ENCODE data around the gene TP53BP1.
"Not testable (repeated sequence)": the region's sequence is repeated elsewhere in the genome, so short reads cannot be mapped to it uniquely, and the experiment has no call there.

The TP53BP1 gene

GRCh38 chr15:43410572-43411214 is 82.3 kb downstream of the TP53BP1 start:
- peak; percentile 17 for DNase-seq (ENCODE audit: low spot score)

GRCh38 chr15:43408789-43409188 is 84.2 kb downstream of the TP53BP1 start:
- DNase-seq (ENCODE audit: low spot score), result no peak

GRCh38 chr15:43406808-43407207 is 86.1 kb downstream of the TP53BP1 start:
- no peak for DNase-seq (ENCODE audit: low spot score)

- DNase-seq (ENCODE audit: low spot score), result no peak
These were observed 86.8 kb downstream of the TP53BP1 start for GRCh38 chr15:43406189-43406588.

- DNase-seq (ENCODE audit: low spot score), result no peak
These were observed 88.8 kb downstream of the TP53BP1 start for GRCh38 chr15:43404130-43404529.

GRCh38 chr15:43403616-43404015 is 89.3 kb downstream of the TP53BP1 start:
- no peak for DNase-seq (ENCODE audit: low spot score)

GRCh38 chr15:43402255-43402654 is 90.7 kb downstream of the TP53BP1 start:
- DNase-seq (ENCODE audit: low spot score), result no peak

- not testable (repeated sequence) for DNase-seq (ENCODE audit: low spot score)
These were observed 99.4 kb downstream of the TP53BP1 start for GRCh38 chr15:43393592-43393991.

GRCh38 chr15:43390723-43391122 is 102.2 kb downstream of the TP53BP1 start:
- no peak for DNase-seq (ENCODE audit: low spot score)

GRCh38 chr15:43383070-43383469 is 109.9 kb downstream of the TP53BP1 start:
- DNase-seq (ENCODE audit: low spot score), result no peak

GRCh38 chr15:43382310-43382709 is 110.6 kb downstream of the TP53BP1 start:
- no peak for DNase-seq (ENCODE audit: low spot score)

- DNase-seq (ENCODE audit: low spot score), result no peak
These were observed 114.4 kb downstream of the TP53BP1 start for GRCh38 chr15:43378601-43379000.

- peak; percentile 40 for DNase-seq (ENCODE audit: low spot score)
These were observed 116.8 kb downstream of the TP53BP1 start for GRCh38 chr15:43376017-43376705.

- DNase-seq (ENCODE audit: low spot score), result peak; percentile 97
These were observed 121.7 kb downstream of the TP53BP1 start, which contains the start of the genes TUBGCP4 and ZSCAN29 for GRCh38 chr15:43370975-43371974. TUBGCP4 (plus strand) TSS chr15:43371101; CDS start chr15:43371355, 254 bp downstream. ZSCAN29 (minus strand) TSS chr15:43371043; CDS start chr15:43369913, 1,130 bp downstream.

GRCh38 chr15:43370310-43370974 is 122.5 kb downstream of the TP53BP1 start:
- DNase-seq (ENCODE audit: low spot score), result peak; percentile 40

- no peak for DNase-seq (ENCODE audit: low spot score)
These were observed 131.5 kb downstream of the TP53BP1 start for GRCh38 chr15:43361313-43361903.

- DNase-seq (ENCODE audit: low spot score), result no peak
These were observed 132.1 kb downstream of the TP53BP1 start for GRCh38 chr15:43360821-43361220.

All from AG08395 (cell line).